ENCODE measurements around the gene PROKR2.
A peak's percentile ranks its signal among the peaks of the same experiment; 100 is the strongest.

Gene PROKR2

DNA sequence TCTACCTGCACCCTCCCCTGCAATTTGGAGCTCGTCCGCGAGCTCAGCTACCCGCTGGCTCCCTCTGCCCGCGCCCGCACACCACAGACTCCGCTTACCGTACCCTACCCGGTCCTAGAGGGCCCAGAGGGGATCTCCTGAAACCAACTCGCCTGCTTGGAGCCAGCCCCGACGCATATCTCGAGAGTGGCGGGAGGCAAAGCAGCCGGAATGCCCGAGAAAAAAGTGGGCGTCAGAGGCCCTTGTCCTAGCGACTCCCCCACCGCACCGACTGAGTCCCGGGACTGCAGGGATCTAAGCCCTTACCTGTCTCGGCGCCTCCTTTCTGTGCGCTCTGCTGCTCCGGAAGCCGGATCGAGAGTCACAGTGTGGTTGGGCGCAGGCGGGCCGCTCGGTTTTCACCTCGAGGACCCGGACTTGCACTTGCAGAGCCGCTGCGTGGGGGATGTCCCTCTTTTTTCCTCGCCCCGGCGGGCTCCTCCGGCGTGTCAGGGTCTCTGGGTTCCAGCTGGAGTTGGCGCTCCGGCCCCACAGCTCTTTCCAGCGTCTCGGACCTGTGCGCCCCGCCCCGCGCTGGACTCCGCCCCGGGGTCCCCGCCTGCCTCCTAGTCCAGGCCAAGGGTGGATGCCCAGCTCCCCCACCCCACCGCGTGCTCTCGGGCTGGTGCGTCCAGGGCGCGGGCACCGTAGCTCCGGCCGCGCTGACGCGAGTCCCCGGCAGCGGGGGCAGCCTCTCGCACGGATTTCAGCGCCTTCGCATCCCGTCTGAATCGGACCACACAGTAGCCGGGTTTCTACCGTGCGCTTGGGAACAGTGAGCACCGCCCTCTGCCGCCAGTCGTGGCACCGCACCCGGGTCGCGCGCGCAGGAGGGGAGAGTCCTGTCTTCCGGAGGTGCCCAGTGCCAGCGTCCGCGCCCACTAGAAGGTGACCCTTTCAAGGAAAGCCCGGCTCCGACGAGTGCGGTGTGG lies at the start of gene PROKR2:
TSS of gene PROKR2 (minus strand) at position 767 of the 971 bp plus-strand sequence. CDS start 2,585 bp downstream, outside the sequence.
- peak; percentile 43 for DNase-seq (ENCODE audit: low spot score)

DNA sequence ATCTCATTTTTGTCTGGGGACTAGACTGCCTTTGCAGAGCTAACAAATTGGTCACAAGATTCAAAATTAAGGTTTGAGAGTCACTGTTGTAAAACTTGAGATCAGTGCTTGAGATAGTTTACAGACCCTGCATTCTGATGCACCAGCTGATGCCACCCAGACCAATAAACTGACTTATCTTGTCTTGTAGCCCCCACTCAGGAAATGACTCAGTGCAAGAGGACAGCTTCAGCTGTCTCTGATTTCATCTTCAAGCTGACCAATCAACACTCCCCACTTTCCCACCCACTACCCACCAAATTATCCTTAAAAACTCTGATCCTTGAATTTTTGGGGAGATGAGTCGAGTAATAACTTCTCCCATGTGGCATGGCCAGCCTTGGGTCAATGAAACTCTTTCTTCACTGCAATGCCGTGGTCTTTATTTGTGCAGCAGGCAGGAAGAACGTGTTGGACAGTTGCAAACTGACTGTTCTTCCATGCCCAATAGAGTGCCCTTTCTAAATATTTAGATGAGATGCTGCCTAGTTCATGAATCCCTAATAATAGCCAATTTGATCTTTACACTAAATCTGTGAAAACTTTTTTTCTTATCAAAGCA lies 48.3 kb upstream of the PROKR2 start:
- no peak for DNase-seq (ENCODE audit: low spot score)

DNA sequence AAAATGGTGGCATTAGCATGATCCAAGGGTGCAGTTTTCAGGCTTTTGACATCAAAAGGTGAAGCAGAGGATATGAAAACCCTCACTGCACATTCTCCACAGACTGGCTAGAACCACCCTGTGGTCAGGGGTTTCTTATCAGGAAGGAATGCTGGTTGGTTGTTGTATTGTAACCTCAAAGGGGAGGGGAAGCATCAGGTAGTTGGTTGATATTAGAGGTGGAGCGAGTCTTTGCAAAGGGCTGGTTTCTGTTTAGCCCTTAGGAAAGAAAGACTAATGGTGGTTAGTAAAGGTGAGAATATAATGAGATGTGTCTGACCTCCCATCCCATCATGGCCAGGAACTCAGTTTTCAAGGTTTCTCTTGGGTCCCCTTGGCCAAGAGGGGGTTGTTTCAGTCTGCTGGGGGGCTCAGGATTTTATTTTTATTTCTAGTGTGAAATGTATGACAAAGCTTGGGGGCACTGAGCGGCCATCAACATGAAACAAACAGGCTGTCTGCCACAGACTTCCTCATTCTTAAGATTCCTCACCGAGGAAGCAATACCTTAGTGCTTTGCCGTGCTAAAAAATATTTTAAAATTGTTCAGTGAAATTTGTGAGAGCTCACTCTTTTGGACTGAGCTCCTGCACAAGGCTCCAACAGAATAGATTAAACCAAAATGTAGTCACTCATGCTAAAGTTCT lies 47.5 kb upstream of the PROKR2 start:
- no peak for DNase-seq (ENCODE audit: low spot score)

DNA sequence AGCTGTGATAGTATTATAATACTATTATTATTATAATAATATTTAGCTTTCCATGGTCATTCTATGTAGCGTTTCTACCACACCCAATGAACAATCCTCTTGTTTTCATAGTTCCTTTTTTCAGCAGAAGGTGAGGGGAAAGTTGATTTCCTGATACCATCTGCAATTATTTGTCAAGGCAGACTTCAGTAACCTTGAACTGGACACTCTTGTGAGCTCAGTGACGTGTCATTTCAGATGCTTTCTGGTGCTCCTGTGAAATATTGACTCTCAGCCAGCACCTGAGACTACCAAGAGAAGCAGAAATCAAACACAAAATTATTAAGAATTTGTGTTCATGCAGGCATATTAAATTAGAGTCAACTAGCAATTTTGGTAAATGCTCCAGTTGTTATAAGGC lies 46.0 kb upstream of the PROKR2 start:
- DNase-seq (ENCODE audit: low spot score) = no peak

DNA sequence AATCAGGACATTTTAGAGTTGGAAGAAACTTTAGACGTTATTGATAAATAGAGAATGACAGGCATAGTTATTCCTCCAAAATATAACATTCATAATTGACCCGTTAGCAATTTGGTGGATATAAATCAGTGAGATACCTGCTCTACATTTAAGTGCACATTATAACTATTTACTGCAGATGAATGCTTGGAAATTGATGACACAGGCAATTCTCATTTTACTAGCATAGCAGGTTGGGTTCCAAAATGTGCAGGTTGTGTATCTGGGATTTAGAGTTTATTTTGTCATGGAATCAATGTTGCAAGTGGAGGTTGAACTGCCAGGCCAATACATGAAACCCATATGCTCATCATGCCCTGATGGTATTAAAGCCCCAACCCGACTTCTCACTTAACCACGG lies 44.4 kb upstream of the PROKR2 start:
- no peak for DNase-seq (ENCODE audit: low spot score)

DNA sequence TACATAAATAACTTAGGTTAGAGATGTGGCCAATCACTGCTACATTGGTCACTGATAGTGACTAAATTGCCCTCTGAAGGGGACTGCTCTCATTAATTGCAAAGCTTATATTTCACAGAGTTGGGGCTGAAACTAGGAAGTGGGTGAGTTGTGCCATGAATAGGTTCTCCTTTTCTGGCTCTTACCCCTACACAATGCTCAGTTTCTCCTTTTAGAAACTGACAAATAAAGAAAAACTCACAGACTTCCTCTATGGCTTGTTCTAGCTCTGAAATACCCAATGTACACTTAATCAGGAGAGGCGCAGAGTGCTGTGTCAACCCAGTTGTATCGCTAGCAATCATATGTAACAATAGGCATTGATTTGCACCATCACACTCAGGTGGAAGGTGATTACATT lies 41.2 kb upstream of the PROKR2 start:
- no peak for DNase-seq (ENCODE audit: low spot score)

DNA sequence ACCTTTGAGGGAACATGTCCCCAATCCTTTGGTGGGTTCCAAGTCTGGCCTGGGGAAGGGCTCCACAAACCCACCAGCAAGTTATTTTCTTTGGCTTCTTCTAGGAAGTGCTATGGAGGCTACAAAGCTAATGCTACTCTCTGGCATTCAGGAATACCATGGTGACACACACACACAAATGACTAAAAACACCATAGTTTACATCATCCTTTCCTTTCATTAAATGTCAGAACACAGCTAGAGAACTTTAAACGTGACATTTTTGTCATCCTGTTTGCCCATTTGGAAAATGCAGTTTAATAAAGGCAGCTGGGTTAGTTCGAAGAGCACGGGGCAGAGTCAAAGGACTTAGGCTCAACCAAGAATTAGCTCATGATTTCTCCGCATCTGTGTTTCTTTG lies 40.2 kb upstream of the PROKR2 start:
- no peak for DNase-seq (ENCODE audit: low spot score)

DNA sequence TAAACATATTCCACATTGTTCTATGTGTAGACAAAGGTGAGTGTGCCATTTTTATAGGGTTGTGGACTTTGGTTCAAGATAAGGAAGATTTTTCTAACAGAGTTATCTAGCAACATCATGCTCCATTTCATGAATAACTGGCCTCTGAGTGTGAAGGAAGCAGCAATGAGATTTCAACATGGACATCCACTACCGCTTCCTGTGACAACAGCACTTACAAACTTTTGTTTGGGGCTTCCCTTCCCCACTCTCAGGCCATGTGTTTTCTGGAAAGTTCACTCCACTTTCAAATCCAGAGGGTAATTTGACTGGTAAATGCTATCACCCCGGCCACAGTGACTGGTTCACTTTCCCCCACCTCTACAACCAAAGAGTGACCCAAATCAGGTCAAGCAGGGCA lies 38.1 kb upstream of the PROKR2 start:
- DNase-seq (ENCODE audit: low spot score) = no peak

DNA sequence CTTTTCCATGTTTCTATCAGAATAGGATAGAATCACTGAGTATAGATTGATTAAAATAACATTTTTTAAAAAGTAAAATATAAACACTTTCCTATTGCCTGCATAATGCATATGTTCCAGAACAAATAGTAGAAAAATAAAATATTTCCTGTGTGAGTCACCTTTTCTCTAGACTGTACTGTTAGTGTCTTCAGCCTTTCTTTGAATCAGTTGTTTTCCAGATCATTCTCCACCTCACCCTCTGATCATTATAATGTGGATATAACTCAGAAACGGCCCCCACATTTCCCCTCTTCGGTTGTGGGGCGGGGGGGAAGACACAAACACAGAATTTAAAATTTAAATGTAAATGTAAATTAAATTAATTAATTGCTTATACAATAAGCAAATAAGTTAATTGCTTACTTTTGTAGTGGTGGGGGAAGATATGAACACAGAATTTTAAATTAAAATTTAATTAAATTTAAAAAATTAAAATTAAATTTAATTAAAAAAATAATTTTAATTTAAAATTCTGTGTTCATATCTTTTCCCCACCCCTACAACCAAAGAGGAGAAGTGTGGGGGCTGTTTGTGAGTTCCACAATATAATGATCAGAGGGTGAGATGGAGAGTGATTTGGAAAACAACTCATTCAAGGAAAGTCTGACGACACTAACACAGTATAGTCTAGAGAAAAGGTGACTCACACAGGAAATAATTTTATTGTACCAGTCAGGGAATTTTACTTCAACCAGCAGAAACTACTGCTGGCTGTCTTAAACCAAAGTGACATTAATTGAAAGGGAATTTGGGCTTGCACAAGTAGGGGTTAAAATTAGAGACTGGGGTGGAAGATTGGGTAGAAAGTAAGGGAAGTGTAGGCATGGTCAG lies 37.1 kb upstream of the PROKR2 start:
- no peak for DNase-seq (ENCODE audit: low spot score)

DNA sequence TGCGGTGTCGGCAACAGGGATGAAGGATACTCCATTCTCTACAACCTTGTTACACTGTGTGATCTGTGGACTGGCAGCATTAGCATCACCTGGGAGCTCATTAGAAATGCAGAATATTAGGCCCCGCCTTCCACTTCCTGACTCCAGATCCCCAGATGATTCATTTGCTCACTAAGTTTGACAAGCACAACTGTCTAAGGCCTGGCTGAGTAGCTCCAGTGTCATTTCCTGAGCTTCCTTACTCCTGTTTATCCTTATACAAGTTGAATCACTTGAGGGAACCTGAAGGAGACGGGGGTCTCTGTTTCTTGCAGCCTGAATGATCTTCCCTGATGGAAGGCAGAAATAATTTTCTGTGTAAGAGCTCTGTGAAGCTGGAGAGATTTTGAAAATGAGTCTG lies 32.7 kb upstream of the PROKR2 start:
- no peak for DNase-seq (ENCODE audit: low spot score)

DNA sequence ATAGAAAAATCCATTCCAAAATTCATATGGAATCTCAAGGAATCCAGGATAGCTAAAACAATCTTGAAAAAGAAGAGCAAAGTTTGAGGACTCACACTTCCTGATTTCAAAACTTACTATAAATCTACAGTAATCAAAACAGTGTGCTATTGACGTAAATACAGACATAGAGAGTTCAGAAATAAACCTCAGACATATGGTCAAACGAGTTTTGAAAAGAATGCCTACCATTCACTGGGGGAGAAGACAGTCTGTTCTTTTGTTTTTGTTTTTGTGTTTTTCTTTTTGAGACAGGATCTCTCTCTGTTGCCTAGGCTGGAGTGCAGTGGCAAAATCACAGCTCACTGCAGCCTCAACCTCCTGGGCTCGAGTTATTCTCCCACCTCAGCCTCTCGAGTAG lies 25.3 kb upstream of the PROKR2 start:
- DNase-seq (ENCODE audit: low spot score) = no peak

DNA sequence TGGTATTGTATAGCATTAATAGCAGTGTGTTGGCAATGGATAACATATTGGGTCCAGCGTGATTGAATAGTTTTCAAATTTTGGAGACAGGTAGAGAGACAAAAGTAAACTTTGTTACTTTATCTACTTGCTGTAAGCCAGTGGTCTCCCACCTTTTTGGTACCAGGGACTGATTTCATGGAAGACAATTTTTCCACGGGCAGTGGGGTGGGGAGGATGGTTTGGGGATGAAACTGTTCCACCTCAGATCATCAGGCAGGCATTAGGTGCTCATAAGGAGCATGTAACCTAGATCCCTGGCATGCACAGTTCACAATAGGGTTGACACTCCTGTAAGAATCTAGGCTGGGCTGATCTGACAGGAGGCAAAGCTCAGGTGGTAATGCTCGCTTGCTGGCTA lies 14.6 kb upstream of the PROKR2 start:
- DNase-seq (ENCODE audit: low spot score) = no peak

DNA sequence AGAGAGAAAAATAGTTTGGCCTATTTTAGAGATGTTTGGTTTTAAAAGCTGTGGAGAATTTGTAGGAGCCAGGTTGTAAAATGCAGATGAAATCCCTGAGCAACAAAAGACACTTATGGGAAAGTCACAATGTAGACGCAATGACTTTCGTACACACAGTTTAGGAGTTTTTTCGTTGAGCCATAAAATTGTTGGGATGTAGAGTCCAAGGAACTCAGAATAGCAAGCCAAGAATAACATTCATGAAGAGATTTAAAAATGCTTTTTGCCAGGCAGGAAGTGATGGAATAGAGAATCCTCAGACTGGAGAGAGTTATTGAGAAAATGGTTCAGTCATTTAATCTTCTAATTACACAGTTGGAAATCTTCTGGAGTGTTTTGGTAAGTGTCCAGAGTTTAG lies 11.5 kb upstream of the PROKR2 start:
- no peak for DNase-seq (ENCODE audit: low spot score)

DNA sequence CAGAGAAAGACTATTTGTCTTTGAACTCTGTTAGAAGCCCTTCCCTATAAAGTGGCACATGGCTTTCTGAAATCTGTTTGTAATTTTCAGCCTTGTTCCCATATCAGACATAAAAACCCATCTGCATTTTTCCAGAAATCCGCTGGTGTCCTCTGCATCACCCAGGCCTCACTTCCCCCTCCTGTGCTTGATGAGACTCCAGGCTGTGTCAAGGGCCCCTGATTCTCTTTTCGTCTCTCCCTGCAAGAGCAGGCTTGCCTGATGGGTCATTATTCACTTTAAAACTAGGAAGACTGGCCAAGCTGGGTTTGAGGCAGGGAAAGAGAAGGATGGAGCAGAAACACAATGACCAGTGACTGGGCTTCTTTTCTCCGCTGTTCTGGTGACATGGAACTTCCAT lies 10.6 kb upstream of the PROKR2 start:
- no peak for DNase-seq (ENCODE audit: low spot score)

DNA sequence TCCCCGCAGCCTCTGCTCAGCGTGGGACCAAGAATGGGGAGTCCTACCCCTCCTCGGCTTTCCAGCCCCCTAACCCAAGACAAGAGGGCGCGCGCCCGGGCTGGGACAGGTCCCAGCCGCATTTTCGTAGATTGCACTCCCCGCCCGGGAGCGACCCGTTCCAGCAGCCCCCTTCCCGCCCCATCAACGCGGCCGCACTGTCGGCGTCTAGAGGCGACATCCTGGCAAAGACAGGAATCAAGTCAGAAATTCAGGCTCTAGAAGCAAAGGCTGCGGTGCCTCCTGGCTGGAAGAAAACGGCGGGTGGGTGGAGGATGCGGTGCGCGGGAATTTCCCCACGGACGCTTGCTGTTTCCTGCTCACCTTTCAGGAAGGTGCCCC lies 957 bp downstream of the PROKR2 start:
- DNase-seq (ENCODE audit: low spot score) = no peak

DNA sequence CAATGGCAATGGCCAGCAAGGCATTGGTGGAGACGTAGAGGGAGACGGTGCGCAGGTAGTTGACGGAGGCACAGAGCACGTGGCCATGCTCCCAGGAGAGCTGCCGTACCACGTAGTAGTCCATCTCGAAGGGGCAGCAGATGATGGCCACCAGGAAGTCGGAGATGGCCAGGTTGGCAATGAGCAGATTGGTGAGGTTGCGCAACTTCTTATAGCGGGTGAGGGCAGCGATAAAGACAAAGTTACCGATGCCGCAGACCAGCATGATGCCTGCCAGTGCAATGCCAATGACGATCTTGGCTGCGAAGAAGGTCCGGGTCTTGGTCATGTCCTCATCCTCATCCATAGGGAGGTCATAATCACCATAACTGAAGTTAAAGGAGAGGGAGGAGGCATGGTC lies 2.8 kb downstream of the PROKR2 start:
- DNase-seq (ENCODE audit: low spot score) = no peak

DNA sequence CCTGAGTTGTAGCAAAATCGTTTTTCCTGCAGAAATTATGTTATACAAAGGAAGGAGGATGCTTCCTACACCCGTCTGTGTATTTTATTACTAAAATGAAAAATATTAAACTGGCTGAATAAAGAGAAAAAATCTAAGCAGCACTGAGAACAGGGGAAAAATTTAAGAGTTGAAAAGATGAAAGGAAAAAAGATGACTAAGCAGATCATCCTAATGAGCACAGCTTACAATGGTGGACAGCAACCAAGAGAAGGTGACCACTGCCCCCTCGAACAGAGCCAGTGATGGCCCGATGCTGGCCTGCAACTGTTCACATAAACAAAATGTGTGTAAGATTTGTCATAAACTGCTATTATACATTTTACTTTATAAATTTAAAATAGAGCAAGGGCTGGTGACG lies 4.2 kb downstream of the PROKR2 start:
- no peak for DNase-seq (ENCODE audit: low spot score)

DNA sequence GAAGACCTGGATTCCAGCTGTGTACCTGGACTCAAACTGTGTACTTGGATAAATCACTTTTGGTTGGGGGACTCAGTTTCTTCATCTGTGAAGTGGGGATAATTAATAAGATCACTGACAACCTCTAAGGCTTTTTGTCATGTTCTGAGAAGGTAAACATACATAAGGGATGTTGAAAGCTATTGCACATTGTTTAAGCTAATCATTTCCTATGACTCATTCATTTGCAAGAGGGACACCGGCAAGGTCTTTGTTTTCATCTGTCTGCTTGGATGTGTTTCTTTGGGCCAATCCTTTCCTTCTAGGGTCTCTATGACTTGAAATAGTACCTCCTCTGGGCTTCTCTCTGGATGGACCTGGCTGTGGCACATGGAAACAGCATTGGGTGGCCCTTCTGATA lies 6.8 kb downstream of the PROKR2 start:
- no peak for DNase-seq (ENCODE audit: low spot score)

DNA sequence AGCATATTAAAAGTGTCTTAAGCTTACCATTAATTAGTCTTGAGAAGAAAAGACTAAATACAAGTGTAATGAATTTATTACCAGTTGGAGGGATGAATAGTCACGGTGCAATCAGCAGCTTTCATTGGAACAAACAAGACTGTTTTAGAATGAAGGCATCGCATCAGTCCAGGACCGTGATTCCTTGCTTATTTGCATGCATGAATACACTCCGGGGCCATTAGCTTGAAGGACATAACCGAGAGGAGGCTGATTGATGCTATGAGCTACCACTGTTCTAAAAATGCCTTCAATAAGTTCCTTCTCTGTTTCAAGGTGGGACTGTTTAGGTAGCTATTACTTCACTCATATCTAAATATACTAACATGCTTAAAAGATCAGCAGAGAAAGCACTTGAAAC lies 17.9 kb downstream of the PROKR2 start:
- DNase-seq (ENCODE audit: low spot score) = no peak

DNA sequence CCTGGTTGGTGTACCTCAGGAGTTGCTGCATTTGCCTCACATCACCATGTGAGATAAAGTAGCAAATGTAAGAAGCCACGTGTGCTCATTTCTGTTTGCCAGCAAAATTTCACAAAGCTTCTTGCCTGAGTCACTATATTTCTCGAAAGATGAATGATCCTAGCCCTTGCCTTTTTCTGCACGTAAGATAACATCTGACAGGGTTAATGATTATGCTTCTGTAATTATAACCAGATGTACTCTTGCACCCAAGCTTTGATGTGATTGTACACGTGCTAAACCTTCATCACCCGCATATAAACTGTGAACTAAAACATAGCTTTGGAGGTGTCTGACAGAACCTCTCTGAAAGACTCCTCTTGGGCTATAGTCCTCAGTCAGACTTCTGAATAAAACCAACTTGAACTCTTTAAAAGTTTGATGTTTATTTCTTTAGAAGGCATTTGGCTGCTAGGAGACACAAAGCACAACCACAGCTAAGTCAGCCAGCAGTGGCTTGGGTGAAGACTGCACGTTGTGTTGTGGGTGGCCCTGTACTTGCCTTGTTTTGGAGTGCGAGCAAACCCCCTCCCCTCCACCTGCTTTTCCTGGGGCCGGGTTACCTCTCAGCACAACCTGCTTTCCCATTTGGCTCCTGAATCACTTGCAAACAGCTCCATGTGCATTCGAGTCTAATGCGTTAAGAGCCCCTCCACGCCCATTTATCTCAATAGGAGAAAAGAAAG lies 19.3 kb downstream of the PROKR2 start:
- no peak for DNase-seq (ENCODE audit: low spot score)

DNA sequence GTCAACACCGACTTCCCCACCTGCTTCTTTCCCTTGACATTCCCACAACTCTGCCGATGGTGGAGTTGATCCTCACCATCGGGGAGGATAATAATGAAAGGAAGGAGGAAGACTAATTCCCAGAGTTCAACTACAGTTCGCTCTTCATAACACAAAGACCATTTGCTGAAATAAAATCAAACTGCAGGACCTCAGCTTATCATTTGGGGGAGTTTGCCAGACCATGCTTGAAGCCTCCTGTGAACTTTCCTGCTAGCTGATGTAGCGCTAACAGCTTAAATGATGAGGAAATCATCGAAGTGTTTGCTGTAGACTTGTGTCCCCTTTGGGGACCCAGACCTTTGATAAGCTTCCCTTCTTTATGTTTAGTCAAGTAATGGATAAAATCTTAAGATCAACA lies 26.2 kb downstream of the PROKR2 start:
- no peak for DNase-seq (ENCODE audit: low spot score)
